NCI-H1436 treated with DMSO at 0.1 percent for 48 hours (cell line): ENCODE results near the gene C12orf60.

Source experiments
- DNase-seq: peaks from one replicate; lab custom pipeline; 2025; lab: John Stamatoyannopoulos, UW

The C12orf60 gene

GRCh38 chr12:14836336-14837210, 33.1 kb downstream of the C12orf60 start:
- no peak for DNase-seq

- no peak for DNase-seq
These were observed 35.8 kb downstream of the C12orf60 start for GRCh38 chr12:14839262-14839661.

- no peak for DNase-seq
These were observed 37.1 kb downstream of the C12orf60 start for GRCh38 chr12:14840616-14841015.

- DNase-seq = no peak
These were observed 38.3 kb downstream of the C12orf60 start for GRCh38 chr12:14841761-14842160.

GRCh38 chr12:14842315-14842714, 38.8 kb downstream of the C12orf60 start:
- no peak for DNase-seq

- no peak for DNase-seq
These were observed 40.0 kb downstream of the C12orf60 start, which contains the start of gene ART4 for GRCh38 chr12:14843425-14843887. TSS of gene ART4 (minus strand) at chr12:14843526. CDS start at chr12:14843113, 413 bp downstream.

GRCh38 chr12:14844401-14844800, 40.9 kb downstream of the C12orf60 start:
- no peak for DNase-seq

- no peak for DNase-seq
These were observed 41.9 kb downstream of the C12orf60 start for GRCh38 chr12:14845350-14845750.

- DNase-seq = no peak
These were observed 42.6 kb downstream of the C12orf60 start for GRCh38 chr12:14846042-14846587.

GRCh38 chr12:14846876-14847580, 43.6 kb downstream of the C12orf60 start:
- no peak for DNase-seq

- no peak for DNase-seq
These were observed 46.2 kb downstream of the C12orf60 start for GRCh38 chr12:14849661-14850060.

- no peak for DNase-seq
These were observed 47.6 kb downstream of the C12orf60 start for GRCh38 chr12:14850929-14851663.

- no peak for DNase-seq
These were observed 49.4 kb downstream of the C12orf60 start for GRCh38 chr12:14852880-14853279.

GRCh38 chr12:14853961-14854360, 50.5 kb downstream of the C12orf60 start:
- DNase-seq = no peak

GRCh38 chr12:14854586-14855183, 51.2 kb downstream of the C12orf60 start:
- no peak for DNase-seq

GRCh38 chr12:14858513-14858912, 55.0 kb downstream of the C12orf60 start:
- DNase-seq = no peak

GRCh38 chr12:14860490-14860889, 57.0 kb downstream of the C12orf60 start:
- DNase-seq = no peak

GRCh38 chr12:14868916-14869506, 65.5 kb downstream of the C12orf60 start:
- DNase-seq = no peak

- no peak for DNase-seq
These were observed 67.8 kb downstream of the C12orf60 start for GRCh38 chr12:14871247-14871646.

- DNase-seq = no peak
These were observed 68.4 kb downstream of the C12orf60 start for GRCh38 chr12:14871886-14872285.
